AG09309 (cell line): ENCODE measurements around the gene BEGAIN.

Experiments
- DNase-seq: peaks from one replicate; pipeline ENCODE4 v3.0.0-alpha.2; 2010; ENCODE audit warnings: low read depth
- H3K4me3 ChIP-seq: 2 replicates; pipeline ENCODE4 v1.5.1; 2011; ENCODE audit warnings: mild to moderate bottlenecking, low read depth, low read length, moderate library complexity; ENCODE audit not compliant: control insufficient read depth
- TF ChIP-seq, protein P1 (sequence below): IDR thresholded peaks from 2 replicates; pipeline ENCODE4 v1.5.1; 2011; ENCODE audit warnings: mild to moderate bottlenecking, low read depth, low read length, inconsistent platforms; ENCODE audit not compliant: insufficient read depth, control insufficient read depth; ENCODE audit errors: missing control alignments

BEGAIN gene

DNA sequence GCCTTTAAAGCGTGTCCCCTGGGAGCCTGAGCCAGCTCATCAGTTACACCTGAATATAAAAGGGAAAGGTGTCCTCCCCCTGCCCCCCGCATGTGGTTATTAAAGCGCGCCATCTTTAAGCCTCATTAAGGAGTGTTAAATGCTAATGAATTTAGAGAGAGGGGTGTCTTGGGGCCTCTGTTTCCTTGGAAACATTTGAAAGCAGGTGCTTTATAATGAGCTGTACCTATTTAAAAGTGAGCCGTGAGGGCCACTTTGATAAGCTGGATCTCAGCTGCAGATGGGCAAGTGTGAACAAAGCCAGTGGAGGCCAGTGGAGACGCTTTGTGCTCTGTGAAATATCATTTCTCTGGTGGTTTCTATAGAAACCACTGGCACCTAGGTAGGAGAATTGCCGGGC, 84.0 kb downstream of the BEGAIN start:
- no peak overlapping the region for H3K4me3 ChIP-seq
- DNase-seq: no peak
- TF ChIP-seq, protein P1, sequence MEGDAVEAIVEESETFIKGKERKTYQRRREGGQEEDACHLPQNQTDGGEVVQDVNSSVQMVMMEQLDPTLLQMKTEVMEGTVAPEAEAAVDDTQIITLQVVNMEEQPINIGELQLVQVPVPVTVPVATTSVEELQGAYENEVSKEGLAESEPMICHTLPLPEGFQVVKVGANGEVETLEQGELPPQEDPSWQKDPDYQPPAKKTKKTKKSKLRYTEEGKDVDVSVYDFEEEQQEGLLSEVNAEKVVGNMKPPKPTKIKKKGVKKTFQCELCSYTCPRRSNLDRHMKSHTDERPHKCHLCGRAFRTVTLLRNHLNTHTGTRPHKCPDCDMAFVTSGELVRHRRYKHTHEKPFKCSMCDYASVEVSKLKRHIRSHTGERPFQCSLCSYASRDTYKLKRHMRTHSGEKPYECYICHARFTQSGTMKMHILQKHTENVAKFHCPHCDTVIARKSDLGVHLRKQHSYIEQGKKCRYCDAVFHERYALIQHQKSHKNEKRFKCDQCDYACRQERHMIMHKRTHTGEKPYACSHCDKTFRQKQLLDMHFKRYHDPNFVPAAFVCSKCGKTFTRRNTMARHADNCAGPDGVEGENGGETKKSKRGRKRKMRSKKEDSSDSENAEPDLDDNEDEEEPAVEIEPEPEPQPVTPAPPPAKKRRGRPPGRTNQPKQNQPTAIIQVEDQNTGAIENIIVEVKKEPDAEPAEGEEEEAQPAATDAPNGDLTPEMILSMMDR: no peak

DNA sequence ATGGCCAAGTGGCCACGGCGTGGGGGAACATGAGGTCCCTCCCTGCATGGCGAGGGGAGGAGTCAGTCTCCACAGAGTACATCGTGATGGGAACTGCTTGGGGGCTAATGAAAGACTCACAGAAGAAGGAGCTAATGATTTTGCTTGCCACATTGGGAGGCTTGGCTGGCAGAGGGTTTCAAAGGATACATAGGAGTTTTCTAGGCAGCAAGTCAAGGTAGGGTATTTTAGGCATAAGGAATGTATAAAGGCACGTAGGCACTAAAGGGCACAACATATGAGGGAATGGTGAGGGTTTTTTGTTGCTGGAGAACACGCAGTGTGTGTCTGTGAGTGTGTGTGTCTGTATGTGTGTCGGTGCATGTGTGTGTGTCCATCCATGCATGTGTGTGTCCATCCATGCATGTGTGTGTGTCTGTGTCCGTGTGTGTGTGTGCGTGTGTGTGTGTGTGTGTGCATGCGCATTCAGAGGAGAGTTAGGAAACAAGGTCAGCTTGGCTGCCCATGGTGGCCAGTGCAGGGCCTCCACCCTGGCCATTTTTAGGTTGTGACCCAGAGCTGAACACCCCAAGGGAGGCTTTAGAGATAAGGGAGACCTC, 84.5 kb downstream of the BEGAIN start:
- no peak for DNase-seq
- H3K4me3 ChIP-seq: no peak overlapping the region
- TF ChIP-seq, protein P1: no peak

DNA sequence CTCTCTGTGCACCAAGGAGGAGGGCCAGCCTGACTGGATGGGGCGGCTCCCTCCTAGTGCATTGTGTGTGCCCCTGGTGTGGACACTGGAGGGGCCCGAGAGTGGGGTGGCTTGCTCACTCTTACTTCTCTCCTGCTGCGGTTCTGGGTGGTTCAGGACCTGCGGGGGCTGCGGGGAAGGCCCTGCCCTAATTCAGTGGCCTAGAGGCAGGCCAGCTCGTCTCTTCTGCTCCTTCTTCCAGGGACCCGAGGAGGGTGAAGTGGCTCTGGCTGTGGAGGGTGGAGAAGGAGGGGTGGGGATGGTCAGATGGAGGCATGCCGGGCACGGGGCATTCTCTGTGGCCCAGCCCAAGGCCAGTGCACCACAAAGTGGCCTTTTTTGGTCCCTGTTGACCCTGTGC, 87.1 kb downstream of the BEGAIN start:
- DNase-seq: no peak
- TF ChIP-seq, protein P1: no peak
- H3K4me3 ChIP-seq: no peak overlapping the region

DNA sequence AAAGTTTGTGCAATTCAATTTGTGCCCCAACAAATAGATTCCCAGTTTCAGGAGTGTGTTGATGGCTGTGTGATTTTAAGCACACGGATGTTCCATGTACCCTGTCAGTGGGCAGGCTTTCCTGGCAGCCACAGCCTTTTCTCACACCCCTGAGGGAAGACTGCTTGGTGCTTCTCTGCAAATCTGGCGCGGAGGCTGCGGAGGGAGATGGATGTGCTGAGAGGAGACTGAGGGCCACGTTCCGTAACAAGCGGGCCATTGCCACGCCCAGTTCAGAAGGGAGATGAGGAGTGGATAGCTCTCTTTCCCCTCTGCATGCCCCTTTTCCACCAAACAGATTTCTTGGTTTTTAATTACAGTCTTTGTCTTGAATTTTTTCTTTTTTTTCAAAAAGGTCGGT, 89.1 kb downstream of the BEGAIN start:
- TF ChIP-seq, protein P1: no peak
- H3K4me3 ChIP-seq: no peak overlapping the region
- no peak for DNase-seq

DNA sequence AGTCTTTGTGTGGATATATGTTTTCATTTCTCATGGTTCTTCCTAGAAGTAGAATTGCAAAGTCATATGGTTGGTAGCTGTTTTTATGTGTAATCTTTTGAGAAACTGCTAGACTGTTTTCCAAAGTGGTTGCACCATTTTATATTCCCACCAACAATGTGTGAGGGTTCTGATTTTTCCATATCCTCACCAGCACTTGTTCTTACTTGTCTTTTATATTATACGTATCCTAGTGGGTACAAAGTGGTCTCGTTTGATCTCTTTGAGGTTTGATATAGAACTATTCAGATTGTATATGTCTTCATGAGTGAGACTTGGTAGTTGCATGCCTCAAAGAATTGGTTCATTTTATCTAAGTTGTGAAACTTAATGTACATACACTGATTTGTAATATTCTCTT, 91.3 kb downstream of the BEGAIN start:
- TF ChIP-seq, protein P1: no peak
- no peak overlapping the region for H3K4me3 ChIP-seq
- no peak for DNase-seq

DNA sequence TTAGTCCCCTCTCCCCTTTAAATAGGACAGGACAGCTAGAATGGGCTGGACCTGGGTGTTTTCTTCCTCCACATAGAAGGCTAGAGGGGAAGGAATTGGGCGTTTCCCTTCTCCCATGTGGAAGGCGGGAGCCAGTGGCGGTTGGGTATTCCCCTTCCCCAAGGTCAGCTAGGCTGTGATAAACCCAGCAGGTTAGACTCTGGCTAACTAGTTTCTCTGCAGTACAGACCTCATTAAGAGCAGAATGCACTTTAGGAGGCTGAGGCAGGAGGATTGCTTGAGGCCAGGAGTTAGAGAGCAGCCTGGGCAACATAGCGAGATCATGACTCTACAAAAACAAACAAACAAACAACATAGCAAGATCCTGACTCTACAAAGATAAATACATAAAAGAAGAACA, 92.6 kb downstream of the BEGAIN start:
- no peak overlapping the region for H3K4me3 ChIP-seq
- TF ChIP-seq, protein P1: no peak

DNA sequence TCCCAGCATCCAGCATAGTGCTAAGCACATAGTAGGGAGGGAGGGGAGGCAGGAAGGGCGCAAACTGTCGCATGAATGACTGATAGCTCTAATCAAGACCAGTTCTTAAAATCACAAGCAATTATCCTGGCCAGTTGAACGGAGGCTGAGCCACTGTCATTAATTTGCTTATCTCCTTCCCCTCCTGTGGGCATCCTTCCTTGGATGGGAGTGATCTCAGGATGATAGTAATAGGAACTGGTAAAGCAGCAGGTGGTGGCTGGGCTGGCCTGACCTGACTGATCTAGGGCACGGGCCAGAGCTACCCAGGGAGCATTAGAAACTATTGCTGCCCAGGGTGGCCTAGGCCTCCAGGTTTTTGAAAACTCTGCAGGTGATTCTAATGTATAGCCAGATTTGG, 97.0 kb downstream of the BEGAIN start:
- no peak for DNase-seq
- TF ChIP-seq, protein P1: no peak
- no peak overlapping the region for H3K4me3 ChIP-seq

More for the DNA sequence above, 92.6 kb downstream of the BEGAIN start:
- no peak for DNase-seq
